Measurements from ENCODE around the gene JAKMIP1.

GRCh38 chr4:6115746-6116586 lies 84.4 kb downstream of the JAKMIP1 start:
- TF ChIP-seq TAF1 (IDR thresholded peaks at IDR 0.05; ENCODE audit: low read depth, low read length) (no peak), POLR2A (IDR thresholded peaks at IDR 0.05; ENCODE audit: low read depth, low read length) (no peak)
